H9 (cell line): Measurements from ENCODE around the gene CXCL1. TPM values are rescaled to one million over a fixed set of nuclear protein-coding genes. Genes with fewer than 3 reads are reported as not detected.

Source experiments
- DNase-seq: peaks from one replicate; pipeline ENCODE4 v3.0.0-alpha.2; 2017
- H2AFZ ChIP-seq: one replicate; pipeline ENCODE4 v1.6.1; 2013; ENCODE audit warnings: mild to moderate bottlenecking, low read length, control low read depth, moderate library complexity
- H2AK5ac ChIP-seq: 2 replicates; pipeline ENCODE4 v1.6.1; 2013; ENCODE audit warnings: low read length, control low read depth, mixed read lengths; ENCODE audit not compliant: insufficient read length
- H2BK120ac ChIP-seq: one replicate; pipeline ENCODE4 v1.6.1; 2013; ENCODE audit warnings: low read depth, mild to moderate bottlenecking, low read length, control low read depth, inconsistent platforms; ENCODE audit not compliant: poor library complexity, severe bottlenecking
- H2BK12ac ChIP-seq: 2 replicates; pipeline ENCODE4 v1.6.1; 2013; ENCODE audit warnings: low read length, control low read depth, mixed read lengths, low read depth; ENCODE audit not compliant: insufficient read length
- H2BK15ac ChIP-seq: 2 replicates; pipeline ENCODE4 v1.6.1; 2013; ENCODE audit warnings: low read depth, low read length, control low read depth
- H2BK20ac ChIP-seq: one replicate; pipeline ENCODE4 v1.6.1; 2013; ENCODE audit warnings: low read depth, mild to moderate bottlenecking, low read length, control low read depth, inconsistent platforms; ENCODE audit not compliant: poor library complexity, severe bottlenecking
- H2BK5ac ChIP-seq: 2 replicates; pipeline ENCODE4 v1.6.1; 2013; ENCODE audit warnings: low read length, control low read depth, mixed read lengths; ENCODE audit not compliant: insufficient read length
- H3K14ac ChIP-seq: 2 replicates; pipeline ENCODE4 v1.6.1; 2013; ENCODE audit warnings: low read length, control low read depth; ENCODE audit not compliant: insufficient read depth
- H3K18ac ChIP-seq: 2 replicates; pipeline ENCODE4 v1.6.1; 2013; ENCODE audit warnings: low read depth, mild to moderate bottlenecking, mixed read lengths, low read length, control low read depth; ENCODE audit not compliant: insufficient read length
- H3K23ac ChIP-seq: 2 replicates; pipeline ENCODE4 v1.6.1; 2013; ENCODE audit warnings: low read length, control low read depth, mixed read lengths, low read depth; ENCODE audit not compliant: insufficient read length
- H3K23me2 ChIP-seq: 2 replicates; pipeline ENCODE4 v1.6.1; 2013; ENCODE audit warnings: low read depth, mild to moderate bottlenecking, mixed read lengths, low read length, control low read depth; ENCODE audit not compliant: insufficient read length, poor library complexity, severe bottlenecking
- H3K27ac ChIP-seq: 2 replicates; pipeline ENCODE4 v1.5.1; 2013; ENCODE audit warnings: low read length, control low read depth, mixed read lengths, low read depth; ENCODE audit not compliant: insufficient read length
- H3K27me3 ChIP-seq: 2 replicates; pipeline ENCODE4 v1.6.1; 2013; ENCODE audit warnings: low read length, control low read depth, inconsistent platforms; ENCODE audit not compliant: insufficient read depth
- H3K4ac ChIP-seq: 2 replicates; pipeline ENCODE4 v1.6.1; 2013; ENCODE audit warnings: low read depth, mild to moderate bottlenecking, control low read depth, inconsistent platforms, low read length, moderate library complexity
- H3K4me1 ChIP-seq: 2 replicates; pipeline ENCODE4 v1.6.1; 2013; ENCODE audit warnings: low read length, control low read depth, inconsistent platforms; ENCODE audit not compliant: insufficient read depth
- H3K4me2 ChIP-seq: 2 replicates; pipeline ENCODE4 v1.6.1; 2013; ENCODE audit warnings: low read length, control low read depth, mixed read lengths; ENCODE audit not compliant: insufficient read length, insufficient read depth
- H3K56ac ChIP-seq: 2 replicates; pipeline ENCODE4 v1.6.1; 2013; ENCODE audit warnings: low read depth, mild to moderate bottlenecking, mixed read lengths, low read length, control low read depth; ENCODE audit not compliant: insufficient read length
- H3K79me1 ChIP-seq: 2 replicates; pipeline ENCODE4 v1.6.1; 2013; ENCODE audit warnings: low read depth, mild to moderate bottlenecking, moderate library complexity, low read length, control low read depth, inconsistent platforms; ENCODE audit not compliant: insufficient read depth, poor library complexity, severe bottlenecking
- H3K79me2 ChIP-seq: 2 replicates; pipeline ENCODE4 v1.6.1; 2013; ENCODE audit warnings: low read length, control low read depth, inconsistent platforms; ENCODE audit not compliant: insufficient read depth
- H3K9ac ChIP-seq: 2 replicates; pipeline ENCODE4 v1.6.1; 2013; ENCODE audit warnings: low read length, control low read depth, mixed read lengths; ENCODE audit not compliant: insufficient read length; ENCODE audit errors: extremely low read depth
- H3K9me3 ChIP-seq: one replicate; pipeline ENCODE4 v1.6.1; 2013; ENCODE audit warnings: low read depth, low read length, inconsistent platforms; ENCODE audit not compliant: control insufficient read depth
- H3T11ph ChIP-seq: one replicate; pipeline ENCODE4 v1.6.1; 2013; ENCODE audit warnings: mild to moderate bottlenecking, low read length, control low read depth, inconsistent platforms
- H4K20me1 ChIP-seq: one replicate; pipeline ENCODE4 v1.6.1; 2013; ENCODE audit not compliant: control insufficient read depth, insufficient read length, insufficient read depth
- H4K5ac ChIP-seq: 2 replicates; pipeline ENCODE4 v1.6.1; 2013; ENCODE audit warnings: low read depth, mild to moderate bottlenecking, mixed read lengths, low read length, control low read depth; ENCODE audit not compliant: insufficient read length
- H4K8ac ChIP-seq: replicated peaks from 2 replicates; pipeline ENCODE4 v1.6.1; 2013; ENCODE audit warnings: low read length, control low read depth, mixed read lengths, low read depth; ENCODE audit not compliant: insufficient read length
- H4K91ac ChIP-seq: 2 replicates; pipeline ENCODE4 v1.6.1; 2013; ENCODE audit warnings: low read depth, mild to moderate bottlenecking, moderate library complexity, mixed read lengths, low read length, control low read depth; ENCODE audit not compliant: insufficient read length
- H3K27ac Mint-ChIP-seq, 3 experiments: 2 replicates in 2 of 3; 3 replicates in 1 of 3; pipeline ENCODE4 v1.8.0; 2020 to 2021; ENCODE audit warnings: mixed read lengths in 3 of 3, mild to moderate bottlenecking in 1 of 3, moderate library complexity in 1 of 3
- H3K27me3 Mint-ChIP-seq: 2 replicates; pipeline ENCODE4 v1.8.0; 2021; ENCODE audit warnings: low read depth, mild to moderate bottlenecking, moderate library complexity, mixed read lengths
- H3K36me3 Mint-ChIP-seq, 3 experiments: 2 replicates in 2 of 3; 3 replicates in 1 of 3; pipeline ENCODE4 v1.8.0; 2020 to 2021; ENCODE audit warnings: low read depth in 3 of 3, mixed read lengths in 3 of 3; ENCODE audit not compliant: insufficient read depth in 1 of 3
- H3K4me1 Mint-ChIP-seq, 2 experiments: 2 replicates each; pipeline ENCODE4 v1.8.0; 2020; ENCODE audit warnings: mixed read lengths in 2 of 2
- H3K4me3 Mint-ChIP-seq, 2 experiments: 2 replicates in 1 of 2; 3 replicates in 1 of 2; pipeline ENCODE4 v1.8.0; 2020 to 2021; ENCODE audit warnings: mild to moderate bottlenecking in 2 of 2, mixed read lengths in 2 of 2, moderate library complexity in 1 of 2
- H3K9me3 Mint-ChIP-seq, 2 experiments: 2 replicates in 1 of 2; 3 replicates in 1 of 2; pipeline ENCODE4 v1.8.0; 2020; ENCODE audit warnings: mild to moderate bottlenecking in 2 of 2, mixed read lengths in 2 of 2, moderate library complexity in 1 of 2
- WGBS: extraction: QIAGEN DNeasy Blood & Tissue Kit; methylation state at CpG from one replicate; pipeline ENCODE4 v1.1.7; 2013; ENCODE audit warnings: missing lambda C conversion rate, low lambda C conversion rate, mixed read lengths; ENCODE audit not compliant: insufficient read length; ENCODE audit errors: extremely low coverage; 5-methylcytosine and 5-hydroxymethylcytosine counted together
- total RNA-seq: library from RNA; stranded (reverse); gene quantifications from 2 replicates; pipeline ENCODE4 v1.2.1, GENCODE V29; 2021
- TF ChIP-seq, protein P1 (sequence below): fragments of 200-600 bp; sonication (generic); conservative IDR thresholded peaks from 3 replicates; pipeline ENCODE4 v1.8.0; 2021; ENCODE audit warnings: antibody characterized with exemption, mild to moderate bottlenecking

The CXCL1 gene
- total RNA-seq, 1 experiment from 2014 or later = 0.20 TPM

DNA sequence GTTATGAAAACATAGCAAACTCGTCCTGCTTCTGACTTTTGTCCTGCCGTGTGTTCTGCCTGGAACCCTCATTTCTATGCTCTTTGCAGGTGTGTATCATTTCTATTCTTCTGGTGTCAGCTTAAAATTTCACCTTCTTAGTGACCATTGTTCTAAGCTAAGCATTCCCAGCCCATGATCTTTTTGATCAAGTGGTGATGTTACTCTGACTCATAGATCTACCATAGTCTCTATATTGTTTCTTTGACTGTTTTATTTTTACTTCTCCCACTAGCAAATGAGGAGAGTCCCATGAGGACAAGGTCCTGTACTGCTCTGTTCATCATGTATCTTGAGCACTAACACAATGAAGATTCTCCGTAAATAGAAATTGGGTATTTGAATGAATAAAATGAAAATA is 46.8 kb upstream of the CXCL1 start:
- H4K20me1 ChIP-seq = no peaks in the 10 kb centered on the region
- Mint-ChIP-seq H3K36me3 (peaks cover 0 to 6% (median 0%) of the 10 kb centered on the region in 3 experiments; a peak in 1 of 7 replicates), H3K4me3 (no peak overlapping the region), H3K27me3 (no peaks in the 10 kb centered on the region), H3K27ac (no peak overlapping the region), H3K9me3 (peaks cover 6 to 7% of the 10 kb centered on the region in 2 experiments; a peak in 4 of 5 replicates), H3K4me1 (peaks cover 5 to 7% of the 10 kb centered on the region in 2 experiments; a peak in 3 of 4 replicates)
- H3K9me3 ChIP-seq = no peaks in the 10 kb centered on the region
- H2AK5ac ChIP-seq = no peak overlapping the region
- DNase-seq = no peak
- no peak overlapping the region for H2AFZ ChIP-seq
- H3K18ac ChIP-seq = no peak overlapping the region
- H4K5ac ChIP-seq = no peak overlapping the region
- H3K4me2 ChIP-seq = no peak overlapping the region
- no peak overlapping the region for H2BK20ac ChIP-seq
- no peak overlapping the region for H3K27ac ChIP-seq
- H3K27me3 ChIP-seq = no peaks in the 10 kb centered on the region
- no peaks in the 10 kb centered on the region for H3K23me2 ChIP-seq
- TF ChIP-seq, protein P1, sequence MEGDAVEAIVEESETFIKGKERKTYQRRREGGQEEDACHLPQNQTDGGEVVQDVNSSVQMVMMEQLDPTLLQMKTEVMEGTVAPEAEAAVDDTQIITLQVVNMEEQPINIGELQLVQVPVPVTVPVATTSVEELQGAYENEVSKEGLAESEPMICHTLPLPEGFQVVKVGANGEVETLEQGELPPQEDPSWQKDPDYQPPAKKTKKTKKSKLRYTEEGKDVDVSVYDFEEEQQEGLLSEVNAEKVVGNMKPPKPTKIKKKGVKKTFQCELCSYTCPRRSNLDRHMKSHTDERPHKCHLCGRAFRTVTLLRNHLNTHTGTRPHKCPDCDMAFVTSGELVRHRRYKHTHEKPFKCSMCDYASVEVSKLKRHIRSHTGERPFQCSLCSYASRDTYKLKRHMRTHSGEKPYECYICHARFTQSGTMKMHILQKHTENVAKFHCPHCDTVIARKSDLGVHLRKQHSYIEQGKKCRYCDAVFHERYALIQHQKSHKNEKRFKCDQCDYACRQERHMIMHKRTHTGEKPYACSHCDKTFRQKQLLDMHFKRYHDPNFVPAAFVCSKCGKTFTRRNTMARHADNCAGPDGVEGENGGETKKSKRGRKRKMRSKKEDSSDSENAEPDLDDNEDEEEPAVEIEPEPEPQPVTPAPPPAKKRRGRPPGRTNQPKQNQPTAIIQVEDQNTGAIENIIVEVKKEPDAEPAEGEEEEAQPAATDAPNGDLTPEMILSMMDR = no peak
- H4K91ac ChIP-seq = no peak overlapping the region
- no peak overlapping the region for H3K9ac ChIP-seq
- H2BK12ac ChIP-seq = no peak overlapping the region
- no peak overlapping the region for H2BK5ac ChIP-seq
- no peak overlapping the region for H4K8ac ChIP-seq
- no peak overlapping the region for H3T11ph ChIP-seq
- no peak overlapping the region for H2BK120ac ChIP-seq
- no peak overlapping the region for H3K23ac ChIP-seq
- H3K14ac ChIP-seq = no peak overlapping the region
- H3K4me1 ChIP-seq = peaks cover 2% of the 10 kb centered on the region; the same call in 1 of the 2 replicates
- no peak overlapping the region for H2BK15ac ChIP-seq
- H3K4ac ChIP-seq = no peak overlapping the region
- no CpG with 5 or more reads among the region's 3 CpGs for WGBS
- H3K79me2 ChIP-seq = no peaks in the 10 kb centered on the region
- H3K79me1 ChIP-seq = no peaks in the 10 kb centered on the region
- no peak overlapping the region for H3K56ac ChIP-seq
